GM19023 (cell line): Measurements from ENCODE around the gene YPEL2.

Source experiments
- ATAC-seq: cut with Tn5 transposase; IDR thresholded peaks from one replicate; pipeline ENCODE4 v1.9.1; 2021; ENCODE audit warnings: mild to moderate bottlenecking, moderate library complexity; ENCODE audit not compliant: unreplicated experiment

The YPEL2 gene

DNA sequence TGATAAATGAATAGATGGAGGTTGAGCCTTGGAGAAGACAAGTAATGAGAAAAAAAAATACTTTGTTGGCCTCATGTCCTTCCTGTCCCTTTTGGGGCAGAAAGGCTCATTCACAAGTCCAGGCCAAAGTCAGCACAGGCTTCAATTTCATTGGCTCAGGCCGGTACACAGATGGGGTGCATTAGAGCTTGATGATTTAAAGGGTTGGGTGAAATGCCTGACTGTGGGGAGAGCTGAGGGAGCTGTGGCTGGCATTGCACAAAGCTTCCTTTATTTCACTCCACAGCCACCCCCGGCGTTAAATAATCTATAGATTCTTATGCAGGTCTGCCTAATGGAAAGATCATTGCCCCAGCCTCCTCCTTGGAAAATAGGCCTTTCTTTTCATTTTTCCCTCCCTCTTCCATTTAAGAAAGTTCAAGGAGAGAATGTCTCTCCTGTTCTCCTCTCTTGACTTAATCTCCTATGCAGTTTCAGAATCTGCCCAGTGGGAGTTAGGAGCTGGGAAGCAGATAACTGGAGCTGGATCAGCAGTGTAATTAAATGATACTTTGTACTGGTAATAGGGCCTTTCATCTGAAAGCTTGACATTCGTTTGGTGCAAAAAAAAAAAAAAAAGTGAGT is 24.4 kb downstream of the YPEL2 start:
- ATAC-seq = no peak

DNA sequence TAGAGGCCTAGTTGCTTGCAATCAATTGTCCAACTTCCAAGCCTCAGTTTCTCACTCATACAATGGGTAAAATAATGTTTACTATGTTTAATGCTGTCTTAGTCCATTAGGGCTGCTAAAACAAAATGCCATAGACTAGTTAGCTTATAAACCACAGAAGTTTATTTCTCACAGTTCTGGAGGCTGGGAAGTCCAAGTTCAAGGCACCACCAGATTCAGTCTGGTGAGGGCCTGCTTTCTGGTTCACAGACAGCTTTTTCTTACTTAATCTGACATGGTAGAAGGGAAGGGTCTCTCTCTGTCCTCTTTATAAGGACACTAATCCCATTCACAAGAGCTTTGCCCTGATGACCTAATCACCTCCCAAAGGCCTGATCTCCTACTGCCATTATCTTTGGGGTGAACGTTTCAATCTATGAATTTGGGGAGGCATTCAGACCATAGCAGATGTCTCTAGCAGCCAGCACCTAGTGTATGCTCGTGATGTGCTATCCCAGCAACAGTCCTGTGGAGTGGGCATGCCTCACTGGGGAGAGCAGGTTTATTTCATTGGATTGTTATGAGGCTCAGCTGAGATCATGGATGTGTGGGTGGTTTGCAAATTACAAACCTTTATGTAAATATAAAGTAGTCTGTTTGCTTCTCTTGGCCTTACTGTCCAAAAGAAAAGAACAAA is 25.2 kb downstream of the YPEL2 start:
- no peak for ATAC-seq

DNA sequence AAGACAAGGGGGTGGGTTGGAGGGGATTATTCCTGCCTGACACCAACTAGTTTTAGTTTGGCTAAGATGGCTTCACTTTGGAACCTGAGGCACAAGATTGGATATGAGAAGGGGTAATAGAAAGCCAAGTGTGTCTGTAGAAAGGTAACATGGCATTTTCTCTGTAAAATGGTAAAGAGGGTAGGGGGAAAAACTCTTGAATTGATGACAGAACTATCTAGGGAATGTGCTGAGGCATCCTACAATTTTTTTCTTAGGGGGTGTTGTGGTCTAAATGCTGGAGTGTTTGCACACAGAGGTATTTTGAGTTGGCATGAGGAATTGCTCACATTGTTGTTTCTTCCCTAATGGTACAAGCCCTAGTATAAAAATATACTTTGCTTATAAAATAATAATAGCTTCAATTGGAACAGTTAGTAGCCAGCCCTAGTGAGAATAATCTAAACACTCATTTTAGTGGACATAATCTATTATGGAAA is 25.8 kb downstream of the YPEL2 start:
- ATAC-seq = no peak

DNA sequence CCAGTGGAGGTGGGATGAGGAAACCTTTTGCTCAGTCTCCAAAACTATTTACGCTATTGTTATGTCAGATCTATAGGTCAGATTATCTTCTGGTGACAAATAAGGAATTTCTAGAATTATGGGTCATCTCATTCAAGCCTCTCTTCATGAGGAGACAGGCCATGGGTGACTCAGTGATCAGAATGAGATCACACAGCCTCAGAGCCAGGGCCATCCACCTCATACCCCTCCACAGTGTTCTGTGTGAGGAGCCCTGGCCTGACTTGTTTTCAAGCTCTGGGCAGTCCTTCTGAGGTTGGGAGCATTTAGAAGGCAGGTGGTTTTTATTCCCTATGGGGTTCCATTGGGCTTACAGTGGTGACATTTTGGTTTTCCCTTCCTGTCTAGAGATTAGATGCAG is 26.5 kb downstream of the YPEL2 start:
- ATAC-seq = no peak

DNA sequence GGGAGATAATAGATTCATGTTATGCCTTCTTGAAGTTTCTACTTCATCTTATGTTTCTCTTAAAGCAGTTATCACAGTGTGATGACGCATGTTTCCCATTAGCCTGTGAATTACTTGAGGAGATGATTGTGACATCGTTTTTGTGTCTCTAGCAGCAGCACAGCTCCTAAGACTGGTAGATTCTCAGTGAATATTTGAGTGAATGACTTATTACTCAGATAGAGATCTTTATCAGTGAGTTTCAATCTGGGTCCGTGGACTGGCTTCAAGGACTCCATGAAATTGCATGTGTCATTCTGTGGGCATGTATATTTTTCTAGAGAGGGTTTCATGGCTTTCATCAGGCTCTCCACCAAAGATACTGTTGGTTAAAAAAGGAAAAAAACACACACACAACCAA is 29.9 kb downstream of the YPEL2 start:
- no peak for ATAC-seq

DNA sequence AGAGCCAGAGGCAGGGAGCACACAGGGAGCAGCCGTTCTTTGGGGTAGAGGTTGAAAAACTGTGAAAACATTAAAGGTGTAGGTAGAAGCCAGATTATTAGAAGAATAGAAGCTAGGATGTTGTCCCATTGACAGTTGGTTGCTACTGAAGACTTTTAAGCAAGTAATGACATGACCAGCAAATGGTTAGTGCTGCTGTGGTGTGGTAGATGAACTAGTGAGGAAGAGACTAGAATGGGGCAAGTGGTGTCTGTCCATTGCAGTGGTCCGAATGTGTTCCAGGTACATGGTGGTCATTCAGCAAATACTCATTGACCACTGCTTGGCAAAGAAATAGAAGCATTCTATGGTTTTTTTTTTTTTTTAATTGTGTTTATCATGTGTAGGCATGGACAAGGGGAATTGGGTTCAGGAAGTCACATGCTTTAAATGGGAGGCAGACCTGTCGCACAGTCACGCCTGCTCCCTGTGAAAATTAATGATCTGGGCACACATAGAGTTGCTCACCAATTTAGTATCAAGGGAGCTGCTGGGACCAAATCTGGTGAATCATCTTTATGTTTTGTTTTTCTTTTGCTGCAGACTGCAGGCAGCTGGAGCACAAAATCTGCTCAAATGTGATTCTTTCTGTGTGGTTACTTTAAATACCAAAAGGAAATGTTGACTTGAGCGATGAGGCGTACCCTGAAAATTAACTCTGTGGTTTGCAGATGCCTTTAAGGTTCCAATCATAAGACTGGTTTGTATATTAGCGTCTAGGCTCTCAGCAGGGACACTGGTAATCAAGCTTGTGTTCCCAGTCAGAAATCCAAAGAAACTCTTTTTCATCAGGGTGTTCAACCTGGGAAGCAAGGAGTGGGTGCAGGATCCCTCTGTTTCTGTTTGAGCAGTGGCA is 30.7 kb downstream of the YPEL2 start:
- ATAC-seq = peak; percentile 45

DNA sequence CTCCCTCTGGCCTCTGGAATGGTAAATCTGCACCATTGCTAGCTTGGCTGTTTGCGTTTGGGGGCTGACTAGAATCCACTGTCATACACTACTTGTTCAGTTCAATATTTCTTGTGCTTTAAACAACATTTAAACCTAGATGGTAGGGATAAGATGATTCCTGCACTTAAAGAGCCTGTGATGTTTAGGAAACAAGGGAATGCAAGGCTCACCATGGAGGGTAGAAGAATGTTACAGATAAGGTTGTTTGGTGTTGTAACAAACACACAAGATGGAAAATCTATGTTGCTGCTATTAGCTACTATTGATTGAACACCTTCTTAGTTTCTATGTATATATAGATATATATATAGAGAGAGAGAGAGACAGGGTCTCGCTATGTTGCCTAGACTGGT is 31.4 kb downstream of the YPEL2 start:
- ATAC-seq = no peak

DNA sequence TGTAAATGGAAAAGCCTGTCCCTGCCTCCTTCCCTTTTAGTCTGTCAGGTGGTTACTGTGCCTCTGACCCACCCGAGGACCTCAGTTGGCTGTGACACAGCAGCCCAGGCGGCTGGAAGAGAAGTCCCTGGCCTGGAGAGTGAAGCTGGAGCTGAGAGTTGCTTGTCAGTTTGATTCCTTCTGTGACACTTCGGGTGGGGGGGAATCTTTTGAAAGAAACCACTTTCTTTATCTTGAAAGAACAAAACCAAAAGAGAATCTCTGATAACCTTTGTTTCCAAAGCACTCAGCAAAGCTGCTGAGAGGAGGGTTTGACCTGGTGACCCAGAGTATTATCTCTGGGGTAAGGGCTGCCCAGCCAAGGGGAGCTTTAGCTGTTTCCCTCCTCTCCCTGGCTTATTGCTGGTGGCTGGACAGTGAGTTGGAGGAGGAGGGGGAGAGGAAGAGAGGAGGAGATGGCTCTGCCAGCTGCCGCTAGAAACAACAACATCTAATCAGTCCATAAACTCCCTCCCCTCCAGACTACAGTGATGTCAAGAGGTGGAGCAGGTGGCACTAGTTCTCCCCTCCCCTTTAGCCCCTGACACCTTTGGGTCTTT is 34.0 kb downstream of the YPEL2 start:
- ATAC-seq = no peak

DNA sequence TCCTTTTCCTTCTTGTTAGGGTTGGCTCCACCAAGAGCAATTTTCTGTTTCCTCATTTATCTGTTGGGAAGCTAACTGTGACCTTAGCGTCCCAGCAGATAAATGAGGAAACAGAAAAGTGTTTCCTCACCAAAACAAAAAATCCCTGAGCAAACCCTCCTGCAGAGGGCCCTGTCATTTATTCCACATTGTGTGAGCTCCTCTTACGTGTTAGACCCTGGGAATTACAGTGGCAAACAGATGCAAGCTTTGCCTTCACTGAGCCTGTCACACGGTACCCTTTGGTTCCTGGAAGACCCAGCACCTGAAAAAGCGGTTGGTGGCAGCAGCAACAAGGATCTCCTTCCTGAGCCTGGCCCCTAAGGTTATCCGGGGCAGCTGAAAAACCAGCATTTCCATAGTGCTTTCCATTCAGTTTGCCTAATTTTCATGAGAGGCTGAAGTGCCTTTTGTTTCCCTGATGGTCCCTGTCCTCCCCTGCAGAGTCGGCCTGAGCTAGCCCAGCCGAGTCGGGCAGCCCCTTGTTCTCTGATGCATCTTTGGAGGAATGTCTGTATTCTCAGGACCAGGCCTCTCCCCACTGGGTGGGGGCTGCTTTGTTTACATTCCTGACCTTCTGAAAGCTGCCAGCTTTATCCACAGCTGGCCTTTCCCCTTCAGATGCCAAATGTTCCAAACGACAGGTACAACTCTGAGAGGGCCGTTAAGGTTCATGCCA is 34.7 kb downstream of the YPEL2 start:
- ATAC-seq = no peak

DNA sequence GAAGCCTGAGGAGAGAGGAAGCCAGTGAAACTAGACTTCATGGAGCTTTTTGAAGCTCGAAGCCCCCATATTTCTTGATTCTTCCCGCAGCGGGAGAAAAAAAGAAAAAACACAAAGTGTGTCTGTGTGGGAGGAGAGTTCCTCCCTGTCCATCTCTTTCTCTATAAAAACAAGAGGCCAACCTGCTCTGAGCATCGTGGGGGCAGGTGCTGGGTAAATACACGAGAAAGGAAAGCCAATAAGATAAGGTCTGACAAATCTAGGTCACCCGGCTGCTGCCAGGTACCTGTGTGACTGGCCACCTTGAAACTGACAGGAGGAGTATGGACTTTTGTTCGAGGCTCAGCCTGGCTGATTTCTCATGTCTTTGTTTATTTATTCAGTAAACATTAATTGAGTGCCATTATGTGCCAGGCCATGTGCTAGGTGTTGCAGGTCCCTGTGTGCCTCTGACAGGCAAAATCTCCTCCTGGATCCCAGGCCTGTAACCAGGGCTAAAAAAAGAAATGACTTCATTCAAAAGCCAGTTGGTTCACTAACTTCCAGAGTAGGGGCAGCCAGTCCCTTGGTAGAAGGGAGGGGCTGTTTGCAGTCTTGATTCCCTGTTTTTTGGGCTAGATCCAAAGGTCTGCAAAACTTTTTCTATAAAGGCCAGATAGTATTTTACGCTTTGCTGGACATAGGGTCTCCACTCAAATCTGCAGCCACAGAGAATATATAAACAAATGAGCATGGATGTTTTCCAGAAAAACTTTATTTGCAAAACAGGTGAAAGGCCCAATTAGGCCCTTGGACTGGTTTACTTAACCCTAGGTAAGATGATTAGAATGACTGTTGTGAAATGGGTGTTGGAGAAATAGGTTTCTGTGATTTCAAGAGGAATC is 35.6 kb downstream of the YPEL2 start:
- no peak for ATAC-seq

DNA sequence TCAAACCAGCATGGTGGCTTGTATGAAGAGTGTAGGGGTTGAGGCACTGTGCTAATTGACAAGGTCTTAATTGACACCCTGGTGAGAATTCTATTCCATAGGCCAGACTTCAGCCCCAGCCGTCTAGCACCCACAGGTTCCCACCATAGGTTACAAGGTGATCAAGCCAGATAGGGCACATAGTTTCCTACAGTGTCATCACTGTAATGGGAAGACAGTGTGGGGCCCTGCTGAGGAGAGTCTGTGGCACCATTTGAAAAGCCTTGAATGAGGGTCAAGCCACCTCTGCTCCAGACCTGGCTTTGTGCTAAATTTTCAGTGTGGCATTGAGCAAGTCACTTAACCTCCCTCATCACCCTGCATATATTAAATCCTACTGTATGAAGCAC is 36.2 kb downstream of the YPEL2 start:
- ATAC-seq = no peak

DNA sequence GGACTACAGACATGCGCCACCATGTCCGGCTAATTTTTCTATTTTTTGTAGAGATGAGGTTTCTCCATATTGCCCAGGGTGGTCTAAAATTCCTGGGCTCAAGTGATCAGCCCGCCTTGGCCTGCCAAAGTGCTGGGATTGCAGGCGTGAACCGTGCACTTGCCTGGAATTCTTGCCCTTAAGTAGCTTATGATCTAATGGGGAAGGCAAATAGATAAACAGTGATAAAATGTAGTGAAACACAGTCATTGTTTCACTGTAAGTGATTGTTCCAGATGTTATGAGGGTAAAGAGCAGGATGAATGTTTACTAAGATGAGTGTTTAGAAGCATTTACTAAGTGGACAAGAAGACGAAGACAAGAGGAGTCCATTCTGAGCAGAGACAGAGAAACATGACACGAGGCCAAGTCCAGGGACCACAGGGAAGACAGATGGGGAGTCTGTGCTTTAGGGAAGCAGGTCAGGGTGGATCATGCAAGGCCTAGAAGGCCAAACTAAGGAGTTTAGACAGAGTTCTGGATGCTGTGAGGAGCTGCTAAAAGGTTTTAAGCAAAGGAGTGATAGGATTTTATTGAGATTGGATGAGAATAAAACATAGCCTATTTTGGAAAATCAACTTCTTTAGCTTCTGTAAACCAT is 36.9 kb downstream of the YPEL2 start:
- ATAC-seq = no peak

DNA sequence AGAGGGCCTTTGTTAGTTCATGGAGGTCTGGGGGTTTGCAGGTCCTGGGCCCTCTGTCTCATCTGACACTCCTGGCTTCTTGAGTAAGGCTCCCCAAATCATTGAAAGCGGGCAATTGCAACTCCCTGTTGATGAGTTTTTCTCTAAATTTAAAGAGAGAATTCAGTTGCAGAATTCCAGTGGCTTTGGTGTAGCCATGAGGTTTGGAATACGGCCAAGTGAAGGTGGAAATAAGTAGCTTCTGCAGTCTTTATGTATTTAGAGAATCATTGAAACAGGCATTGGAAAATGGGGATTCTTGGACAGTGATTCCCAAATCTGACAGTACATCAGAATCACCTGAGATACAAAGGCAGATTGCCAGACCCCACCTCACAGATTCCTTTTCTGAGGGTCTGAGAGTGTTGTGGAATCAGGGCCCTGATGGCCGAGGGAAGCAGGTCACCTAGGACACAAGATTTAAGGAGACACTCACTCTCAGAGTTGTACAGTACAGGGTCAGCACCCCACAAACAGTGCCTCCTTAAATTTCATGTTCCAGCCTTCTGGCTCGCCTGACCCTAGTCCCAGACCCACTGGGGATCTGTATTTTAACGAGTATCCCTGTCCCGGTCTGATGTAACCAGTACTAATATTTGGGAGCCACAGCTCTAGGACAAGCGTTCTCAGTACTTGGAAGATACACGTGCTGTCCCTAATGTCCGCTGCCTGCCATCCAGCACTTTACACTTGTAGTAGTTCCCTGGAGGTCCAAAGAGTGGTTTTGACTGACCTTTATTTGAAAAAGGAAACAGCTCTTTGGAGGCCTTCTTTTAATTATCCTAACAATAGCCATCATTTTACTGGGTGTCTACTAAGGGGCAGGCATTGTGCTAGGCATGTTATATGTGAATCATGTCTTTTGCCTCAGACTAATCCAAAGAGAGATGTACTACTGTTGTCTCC is 37.8 kb downstream of the YPEL2 start:
- no peak for ATAC-seq

DNA sequence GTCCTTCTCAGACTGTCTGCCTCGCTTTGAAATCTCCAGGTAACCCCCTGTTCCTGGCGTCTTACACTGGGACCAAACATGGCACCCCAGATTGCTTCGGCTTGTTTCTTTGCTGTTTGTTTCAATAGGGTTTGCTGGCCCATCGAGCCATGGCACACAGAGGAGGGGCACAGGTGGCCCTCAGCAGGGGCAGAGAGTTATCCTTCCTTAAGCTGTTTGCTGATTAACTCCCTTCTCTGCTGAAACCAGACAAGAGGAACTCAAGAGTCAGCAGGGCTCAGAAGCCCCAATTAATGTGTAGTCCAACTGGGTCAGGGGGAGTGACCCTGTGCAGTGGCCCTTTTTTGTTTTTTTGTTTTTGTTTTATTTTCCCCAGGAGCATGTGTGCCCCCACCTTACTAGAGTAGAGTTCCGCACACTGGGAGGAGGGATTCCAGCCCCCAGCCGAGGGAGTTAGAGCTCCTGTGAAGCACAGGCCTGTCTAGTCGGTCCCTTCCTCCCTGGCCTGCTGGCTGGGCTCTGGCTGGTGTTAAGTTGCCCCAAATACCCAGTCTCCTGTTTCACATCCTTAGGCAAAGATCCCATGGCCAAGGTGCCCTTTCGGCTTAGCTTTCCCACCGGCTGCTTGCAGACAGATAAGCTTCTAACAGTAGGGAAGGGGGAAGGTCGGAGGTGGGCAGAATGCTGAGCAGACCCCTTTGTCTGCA is 39.3 kb downstream of the YPEL2 start:
- ATAC-seq = no peak

DNA sequence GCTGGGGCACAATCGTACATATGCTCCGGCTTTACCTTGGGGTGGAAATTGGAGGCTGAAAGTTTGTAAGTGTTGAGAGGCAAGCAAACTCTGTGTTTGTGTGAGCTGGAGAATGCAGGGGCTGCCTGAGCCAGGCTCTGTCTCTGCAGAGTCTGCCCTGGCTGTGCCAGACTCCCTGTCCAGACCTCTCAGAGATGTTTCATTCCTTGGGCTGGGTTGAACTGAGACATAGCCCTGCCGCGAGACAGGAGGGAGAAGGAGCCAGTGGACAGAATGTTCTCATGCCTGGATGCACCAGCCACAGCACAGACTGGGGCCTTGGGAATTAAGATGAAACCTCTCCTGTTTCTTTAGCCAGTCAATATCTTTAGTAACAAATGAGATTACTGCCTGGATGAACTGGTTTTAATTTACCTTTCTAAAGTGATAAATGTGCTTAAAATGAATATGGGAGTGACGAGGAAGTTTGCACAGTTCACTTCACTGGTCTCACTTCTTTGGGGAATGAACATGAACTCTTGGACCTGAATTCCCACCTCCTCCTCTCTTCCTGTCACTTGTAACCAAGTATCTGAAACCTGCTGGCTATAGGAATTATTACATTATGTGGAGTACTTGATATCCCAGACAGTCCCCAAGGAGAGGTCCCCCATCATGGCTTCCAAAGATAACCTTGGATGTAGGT is 40.1 kb downstream of the YPEL2 start:
- ATAC-seq = no peak

DNA sequence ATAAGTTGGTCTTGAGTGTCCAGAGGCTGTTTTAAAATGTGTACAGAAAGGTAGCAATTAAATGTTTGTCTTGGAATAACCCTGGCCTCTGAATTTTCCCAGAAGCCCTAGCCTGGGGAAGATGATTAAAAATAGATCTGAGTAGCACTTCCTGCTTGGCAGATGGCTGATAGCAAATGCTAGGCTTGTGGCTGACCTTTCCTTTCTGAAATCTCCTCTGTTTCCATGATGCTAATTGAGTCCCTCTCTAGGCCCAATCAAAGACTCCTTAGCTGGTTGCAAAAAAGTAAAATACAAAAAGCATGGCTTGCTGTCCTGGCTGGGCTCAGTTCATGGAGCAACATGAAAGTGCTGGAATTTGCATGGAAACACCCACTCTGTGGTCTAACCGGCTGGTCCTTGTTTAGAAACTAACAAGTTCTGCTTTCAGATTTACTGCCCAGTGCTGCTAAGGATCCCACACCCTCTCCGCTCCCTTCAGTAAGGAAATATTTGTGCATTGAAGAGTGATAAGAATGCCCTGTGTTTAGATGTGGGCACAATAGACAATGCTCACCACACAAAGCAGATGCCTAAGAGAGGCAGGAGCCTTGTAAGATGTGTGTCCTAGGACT is 40.8 kb downstream of the YPEL2 start:
- ATAC-seq = peak; percentile 62
